Mammary epithelial cell (primary cell): ENCODE data around the gene ZNF555.

ENCODE experiments used
- CTCF ChIP-seq, 2 donors: IDR thresholded peaks in 1 of 2; conservative IDR thresholded peaks in 1 of 2; 2 replicates each; pipeline ENCODE4 v1.5.1; 2011 to 2012; ENCODE audit warnings: inconsistent platforms in 2 of 2, low read length in 2 of 2, mild to moderate bottlenecking in 2 of 2, control low read depth in 1 of 2, low read depth in 1 of 2; ENCODE audit not compliant: insufficient read depth in 1 of 2; ENCODE audit errors: extremely low read depth in 1 of 2
- EZH2 ChIP-seq: IDR thresholded peaks from 2 replicates; pipeline ENCODE4 v1.6.1; 2012; ENCODE audit warnings: low read length, inconsistent platforms, borderline replicate concordance

DNA sequence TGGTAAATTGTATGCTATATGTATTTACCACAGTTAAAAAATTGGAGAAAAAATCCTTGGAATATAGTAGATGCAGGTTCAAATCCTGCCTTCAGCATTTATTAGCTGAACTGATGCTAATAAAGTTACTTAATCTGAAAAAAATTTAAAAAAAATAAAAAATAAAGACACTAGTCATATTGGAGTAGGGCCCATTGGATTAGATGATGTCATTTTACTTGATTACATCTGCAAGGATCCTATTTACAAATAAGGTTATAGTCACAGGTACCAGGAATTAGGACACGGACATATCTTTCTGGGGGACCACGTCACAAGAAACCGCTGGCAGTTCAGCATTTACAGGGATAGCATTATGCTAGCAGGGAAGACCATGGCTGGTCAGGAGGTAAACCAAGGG is 6.2 kb downstream of the ZNF555 start:
- no peak for TF ChIP-seq CTCF (conservative IDR thresholded peaks at IDR 0.05 in 1 of 2, IDR thresholded peaks at IDR 0.05 in 1 of 2; ENCODE audit: extremely low read depth in 1 of 2, insufficient read depth in 1 of 2, low read depth in 1 of 2, low read length in 2 of 2)
- TF ChIP-seq EZH2, result no peak
